Measurements from ENCODE around the gene PNPT1.

- TF ChIP-seq POLR2AphosphoS5 (IDR thresholded peaks at IDR 0.05; ENCODE audit: low read depth, low read length), result no peak
- TF ChIP-seq REST (IDR thresholded peaks at IDR 0.05; ENCODE audit: insufficient read depth in 1 of 2, low read depth in 2 of 2, low read length in 2 of 2), result no peak
- no peak for TF ChIP-seq TAF1 (IDR thresholded peaks at IDR 0.05; ENCODE audit: borderline replicate concordance, insufficient read depth, low read length)
- TF ChIP-seq SIN3A (IDR thresholded peaks at IDR 0.05; ENCODE audit: borderline replicate concordance, insufficient read depth, low read length), result no peak
- TF ChIP-seq FOXP2 (optimal IDR thresholded peaks at IDR 0.05; ENCODE audit: borderline replicate concordance, extremely low read depth, extremely low read length, insufficient read depth), result no peak
Observed at GRCh38 chr2:55604027-55604565, 89.5 kb downstream of the PNPT1 start.

All from PFSK-1 (cell line).